HG03575 (cell line): ENCODE measurements around the gene PGC.

Experiments used
- ATAC-seq: cut with Tn5 transposase; IDR thresholded peaks from one replicate; pipeline ENCODE4 v1.9.1; 2021; ENCODE audit not compliant: unreplicated experiment, insufficient number of reproducible peaks, low FRiP score; ENCODE audit errors: extremely low read depth

PGC gene

DNA sequence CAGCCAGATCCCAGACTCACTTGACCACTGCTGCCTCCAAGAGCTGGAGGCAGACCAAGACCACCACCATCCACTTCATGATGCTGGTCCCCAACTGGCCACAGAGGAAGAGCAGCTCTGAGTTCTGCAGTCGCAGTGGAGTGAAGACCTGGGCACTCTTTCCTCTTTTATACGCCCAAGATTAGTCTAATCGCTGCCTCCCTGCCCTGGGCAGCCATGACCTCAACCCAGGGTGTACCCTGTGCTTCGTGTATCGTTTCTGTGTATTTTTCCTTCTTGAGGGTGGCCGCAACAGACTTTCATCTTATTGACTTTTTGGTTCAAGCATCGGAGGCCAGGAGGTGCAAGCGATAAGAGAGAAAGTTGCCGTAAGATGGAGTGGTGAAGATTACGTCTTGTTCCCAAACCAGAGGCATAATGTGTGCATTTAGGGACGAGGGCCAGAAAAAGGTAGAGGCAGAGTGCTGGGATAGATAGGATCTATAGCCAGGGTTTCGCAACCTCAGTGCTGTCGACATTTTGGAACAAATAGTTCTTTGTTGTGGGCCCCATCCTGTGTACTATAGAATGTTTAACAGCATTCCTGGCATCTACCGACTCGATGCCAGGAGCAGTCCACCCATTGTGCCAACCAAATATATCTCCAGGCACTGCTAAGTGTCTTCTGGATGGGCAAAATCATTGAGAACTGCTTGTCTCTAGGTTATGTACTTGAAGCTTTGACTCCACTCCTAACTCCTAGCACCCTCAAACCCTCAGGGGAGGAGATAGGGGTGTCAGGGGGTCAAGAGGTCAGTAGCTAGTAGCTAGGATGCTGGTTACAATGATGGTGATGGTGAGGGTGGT, at the start of gene PGC:
Gene PGC, minus strand, starts transcription at position 142 of the 846 bp plus-strand sequence. Its CDS starts 63 bp downstream, at position 79.
- no peak for ATAC-seq

DNA sequence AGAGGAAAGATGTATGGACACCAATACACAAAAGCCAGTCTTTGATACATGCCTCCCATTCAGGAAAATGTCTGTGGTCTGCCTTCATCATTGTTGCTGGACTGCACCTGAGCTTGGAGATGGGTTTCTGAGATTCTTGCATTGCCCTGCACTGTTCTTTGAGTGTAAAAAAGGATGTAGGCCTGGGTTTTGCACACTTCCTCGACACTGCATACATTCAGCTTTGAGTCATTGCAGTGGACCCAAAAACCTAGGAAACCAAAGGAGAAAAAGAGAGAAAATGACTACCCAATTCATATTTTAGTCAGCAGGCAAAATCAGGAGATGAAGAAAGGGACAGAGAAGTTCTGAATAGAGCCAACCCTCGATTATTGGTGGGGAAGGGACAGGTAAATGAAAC, 49.3 kb upstream of the PGC start:
- no peak for ATAC-seq

DNA sequence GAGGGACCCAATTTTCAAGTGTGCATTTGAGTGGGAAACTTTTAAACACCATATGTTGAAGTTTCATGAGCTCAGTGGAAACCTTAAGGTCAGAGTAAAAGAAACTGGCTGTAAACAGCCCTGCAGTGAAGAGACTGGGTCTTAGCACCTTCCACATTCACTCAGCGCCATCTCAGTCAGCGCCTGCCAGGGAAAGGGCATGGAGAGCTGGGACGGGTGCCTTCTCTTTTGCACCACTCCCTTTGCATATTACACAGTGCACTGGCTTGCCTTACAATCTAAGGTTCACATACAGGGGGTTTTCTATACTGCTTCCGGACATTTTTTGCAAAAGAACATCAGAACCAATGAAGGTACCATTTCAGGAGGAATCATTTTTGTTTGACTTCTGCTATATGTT, 44.8 kb upstream of the PGC start:
- ATAC-seq, result no peak

DNA sequence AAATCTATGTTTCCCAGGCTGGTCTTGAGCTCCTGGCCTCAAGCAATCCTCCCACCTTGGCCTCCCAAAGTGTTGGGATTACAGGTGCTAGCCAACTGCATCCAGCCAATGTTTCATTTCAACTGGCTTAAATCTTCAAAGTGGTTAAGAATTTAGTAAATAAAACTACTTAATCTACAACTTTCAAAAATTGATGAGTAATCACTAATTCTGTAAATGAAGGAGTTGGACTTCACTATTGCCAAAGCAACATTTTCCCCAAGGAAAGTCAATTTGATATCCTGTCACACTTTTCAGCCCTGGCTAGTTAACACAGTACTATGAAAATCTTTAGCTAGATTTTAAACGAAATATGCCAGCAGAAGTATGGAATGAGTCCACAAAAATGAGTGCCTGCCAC, 44.1 kb upstream of the PGC start:
- no peak for ATAC-seq

DNA sequence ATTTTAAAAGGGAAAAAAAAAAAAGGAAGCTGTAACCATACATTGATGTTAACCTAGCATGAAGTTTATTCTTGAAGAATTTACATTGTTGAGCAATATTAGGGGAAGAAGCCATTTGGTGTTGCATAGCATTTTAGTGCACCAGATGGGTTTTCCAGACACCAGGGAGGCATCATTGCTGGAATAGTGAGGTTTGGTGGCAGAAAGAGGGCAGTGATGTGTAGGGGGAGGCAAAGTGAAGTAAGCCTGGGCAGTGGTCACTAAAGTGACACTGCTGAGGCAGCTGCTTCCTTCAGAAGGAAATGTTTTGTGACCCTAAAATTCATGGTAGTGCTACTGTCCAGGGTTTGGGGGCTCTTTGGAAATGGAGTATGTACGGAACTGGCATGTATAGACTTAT, 42.8 kb upstream of the PGC start:
- no peak for ATAC-seq

GRCh38 chr6:41789390-41789724, 42.2 kb upstream of the PGC start:
- ATAC-seq, result no peak

- peak; percentile 57 for ATAC-seq
Observed at GRCh38 chr6:41787219-41787917, 40.2 kb upstream of the PGC start, which contains the start of gene TOMM6. Gene TOMM6, plus strand, starts transcription at chr6:41787694. Its CDS starts 4 bp downstream, at chr6:41787698.

DNA sequence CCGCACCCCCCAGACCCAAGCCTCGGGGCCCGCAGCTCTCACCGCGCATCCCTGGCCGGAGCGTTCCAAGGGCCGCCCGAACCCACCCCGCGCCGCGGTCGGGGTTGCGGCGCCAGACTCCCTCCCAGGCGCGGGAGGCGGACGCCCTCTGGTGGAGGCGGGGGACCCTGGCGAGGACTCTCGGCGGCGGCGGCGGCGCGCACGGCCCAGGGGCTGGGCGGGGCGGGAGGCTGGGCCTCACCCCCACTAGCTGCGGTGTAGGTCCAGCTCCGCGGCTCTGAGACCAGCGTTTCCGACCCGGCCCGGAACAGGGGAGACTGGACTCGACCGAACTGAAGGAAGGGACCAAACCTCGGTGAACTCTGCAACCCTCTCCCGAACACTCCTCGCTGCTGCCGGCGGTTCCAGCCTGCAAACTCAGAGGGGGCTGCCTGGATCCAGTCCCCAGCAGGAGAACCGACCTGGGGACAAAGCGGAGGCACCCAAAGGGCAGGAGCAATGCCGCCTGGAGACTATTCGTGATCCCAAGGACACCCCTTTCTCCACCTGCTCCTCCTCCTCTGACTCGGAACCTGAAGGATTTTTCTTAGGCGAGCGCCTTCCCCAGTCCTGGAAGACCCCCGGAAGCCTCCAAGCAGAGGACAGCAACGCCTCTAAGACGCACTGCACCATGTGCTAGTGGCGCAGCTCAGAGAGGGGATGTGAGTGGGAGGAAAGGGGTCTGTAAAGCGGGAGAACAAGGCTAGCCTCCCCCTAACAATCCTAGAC, 39.4 kb upstream of the PGC start:
- no peak for ATAC-seq

GRCh38 chr6:41785689-41786450, 38.7 kb upstream of the PGC start:
- ATAC-seq, result no peak

GRCh38 chr6:41785254-41785653, 38.1 kb upstream of the PGC start:
- ATAC-seq, result no peak

GRCh38 chr6:41784581-41785171, 37.5 kb upstream of the PGC start:
- ATAC-seq, result no peak

GRCh38 chr6:41783106-41783780, 36.0 kb upstream of the PGC start:
- no peak for ATAC-seq

- no peak for ATAC-seq
Observed at GRCh38 chr6:41781366-41781730, 34.2 kb upstream of the PGC start.

DNA sequence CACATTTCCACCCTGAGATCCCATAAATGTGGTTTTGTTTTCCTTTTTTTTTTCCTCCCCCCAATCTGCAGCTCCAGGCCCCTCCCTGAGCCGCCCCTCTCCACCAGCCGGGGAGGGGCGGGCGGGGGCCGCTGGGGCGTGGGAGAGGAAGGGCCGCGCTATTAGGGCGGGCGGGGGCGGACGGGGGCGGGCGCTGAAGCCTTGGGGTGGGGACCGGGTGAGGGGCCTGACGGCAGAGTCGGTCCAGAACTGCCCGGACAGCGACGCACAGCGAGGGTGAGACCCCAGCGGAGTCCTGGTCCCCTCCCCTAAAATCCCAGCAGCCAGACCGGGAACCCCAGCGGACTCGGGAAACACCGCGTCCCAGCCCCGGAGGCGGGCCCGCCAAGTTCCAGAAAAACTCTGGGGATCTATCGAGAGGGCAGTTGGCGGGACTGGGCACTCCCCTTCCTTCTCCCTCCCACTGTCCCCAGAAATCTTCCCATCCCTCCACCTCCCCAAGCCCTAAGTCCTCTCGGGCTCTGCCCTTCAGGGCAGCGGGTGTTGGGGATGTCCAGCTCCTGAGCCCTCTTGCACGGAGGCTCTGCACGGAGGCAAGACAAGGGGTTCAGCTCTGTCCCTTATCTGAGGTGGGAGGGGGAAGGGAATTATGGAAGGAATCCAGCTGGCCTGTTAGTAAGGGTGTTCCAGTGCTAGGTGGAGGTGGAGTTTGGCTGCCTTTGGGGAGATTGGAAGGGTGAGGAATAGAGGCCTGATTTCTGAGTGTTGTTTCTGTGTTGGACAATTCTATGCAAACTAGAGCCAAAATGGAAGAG, 33.6 kb upstream of the PGC start, which contains the start of gene PRICKLE4:
Gene PRICKLE4, plus strand, starts transcription at position 232 of the 815 bp plus-strand sequence. CDS start 2,692 bp downstream, outside the sequence.
- ATAC-seq, result no peak

- peak; percentile 46 for ATAC-seq
Observed at GRCh38 chr6:41779788-41780550, 32.8 kb upstream of the PGC start, which contains the start of gene FRS3. Gene FRS3, minus strand, starts transcription at chr6:41779900. Its CDS starts 2,913 bp downstream, at chr6:41776987.

- ATAC-seq, result no peak
Observed at GRCh38 chr6:41779336-41779735, 32.1 kb upstream of the PGC start.
